Iris pigment epithelial cell (primary cell): Measurements from ENCODE around the gene TNS2.

Source experiments
- DNase-seq: peaks from one replicate; pipeline ENCODE4 v3.0.0-alpha.2; 2011; ENCODE audit warnings: low read depth

The TNS2 gene

GRCh38 chr12:53113136-53113705 is 63.4 kb downstream of the TNS2 start:
- DNase-seq = no peak

DNA sequence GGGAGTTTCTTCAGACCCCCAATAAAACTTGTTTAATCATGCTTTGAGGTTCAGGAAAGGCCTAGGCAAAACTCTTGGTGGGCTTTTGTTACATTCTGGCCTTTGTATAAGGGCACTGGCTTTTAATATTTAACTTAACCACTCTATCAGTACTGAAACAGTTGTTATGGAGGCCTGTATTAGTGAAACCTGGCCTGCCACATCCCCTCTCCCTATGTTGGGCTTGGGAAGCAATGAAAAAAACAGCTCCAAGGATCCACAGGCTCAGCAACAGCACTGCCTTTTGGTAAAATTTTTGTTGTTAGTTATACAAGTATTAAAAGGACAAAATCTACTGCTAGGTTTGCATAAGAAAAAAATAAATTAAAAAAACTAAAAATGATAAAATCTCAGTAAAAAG is 64.1 kb downstream of the TNS2 start:
- no peak for DNase-seq
